SK-N-SH treated with all-trans-retinoic acid at 6 μM for 48 hours (cell line): ENCODE results near the gene TLDC2.
"Not testable (repeated sequence)": the region's sequence is repeated elsewhere in the genome, so short reads cannot be mapped to it uniquely, and the experiment has no call there.

Source experiments
- ATAC-seq: fragments of 200-7000 bp; cut with Tn5 transposase; 3 replicates; pipeline ENCODE4 v1.9.1; 2020; ENCODE audit warnings: mild to moderate bottlenecking, moderate library complexity
- ARNTL ChIP-seq: fragments of 450-650 bp; formaldehyde crosslinking; IDR thresholded peaks from 2 replicates; pipeline ENCODE4 v1.5.0; 2020; ENCODE audit warnings: low read depth, mild to moderate bottlenecking, moderate library complexity, borderline replicate concordance
- CREB5 ChIP-seq: fragments of 250-450 bp; sonication (Bioruptor Pico); IDR thresholded peaks from 2 replicates; pipeline ENCODE4 v1.5.1; 2020; ENCODE audit warnings: low read depth, mild to moderate bottlenecking, moderate library complexity
- CSDC2 ChIP-seq: fragments of 250-450 bp; sonication (Bioruptor Pico); IDR thresholded peaks from 2 replicates; pipeline ENCODE4 v1.5.0; 2020; ENCODE audit warnings: mild to moderate bottlenecking, moderate library complexity
- ESRRG ChIP-seq: fragments of 250-450 bp; sonication (Bioruptor Pico); IDR thresholded peaks from 2 replicates; pipeline ENCODE4 v1.6.1; 2021; ENCODE audit warnings: mild to moderate bottlenecking
- ISL1 ChIP-seq: fragments of 250-450 bp; sonication (Bioruptor Pico); IDR thresholded peaks from 2 replicates; pipeline ENCODE4 v2.1.2; 2022; ENCODE audit warnings: mild to moderate bottlenecking, moderate library complexity
- OSR1 ChIP-seq: fragments of 250-450 bp; sonication (Bioruptor Pico); IDR thresholded peaks from 2 replicates; pipeline ENCODE4 v1.8.0; 2022; ENCODE audit warnings: moderate library complexity, mild to moderate bottlenecking, inconsistent platforms
- PATZ1 ChIP-seq: fragments of 250-450 bp; sonication (Bioruptor Pico); IDR thresholded peaks from 2 replicates; pipeline ENCODE4 v1.8.0; 2020; ENCODE audit warnings: mild to moderate bottlenecking, moderate library complexity, borderline replicate concordance
- PPARA ChIP-seq: fragments of 250-450 bp; sonication (Bioruptor Pico); IDR thresholded peaks from 2 replicates; pipeline ENCODE4 v1.5.0; 2020; ENCODE audit warnings: mild to moderate bottlenecking, borderline replicate concordance
- RARB ChIP-seq: fragments of 250-450 bp; sonication (Bioruptor Pico); IDR thresholded peaks from 2 replicates; pipeline ENCODE4 v1.8.0; 2021; ENCODE audit warnings: mild to moderate bottlenecking, moderate library complexity
- SNAI2 ChIP-seq: fragments of 250-450 bp; sonication (Bioruptor Pico); IDR thresholded peaks from 2 replicates; pipeline ENCODE4 v1.5.0; 2020; ENCODE audit warnings: mild to moderate bottlenecking, moderate library complexity
- TSHZ2 ChIP-seq: fragments of 250-450 bp; sonication (Bioruptor Pico); IDR thresholded peaks from 2 replicates; pipeline ENCODE4 v1.5.0; 2020; ENCODE audit warnings: mild to moderate bottlenecking, moderate library complexity
- ZC3H10 ChIP-seq: fragments of 250-450 bp; sonication (Bioruptor Pico); IDR thresholded peaks from 2 replicates; pipeline ENCODE4 v1.5.1; 2021; ENCODE audit warnings: mild to moderate bottlenecking, moderate library complexity
- ZFP3 ChIP-seq: fragments of 250-450 bp; sonication (Bioruptor Pico); IDR thresholded peaks from 2 replicates; pipeline ENCODE4 v1.5.0; 2020; ENCODE audit warnings: mild to moderate bottlenecking, moderate library complexity
- ZFP30 ChIP-seq: fragments of 450-650 bp; formaldehyde crosslinking; IDR thresholded peaks from 2 replicates; pipeline ENCODE4 v1.5.0; 2022; ENCODE audit warnings: mild to moderate bottlenecking, moderate library complexity
- ZNF565 ChIP-seq: fragments of 450-650 bp; formaldehyde crosslinking; conservative IDR thresholded peaks from 2 replicates; pipeline ENCODE4 v1.5.0; 2020; ENCODE audit warnings: low read depth, mild to moderate bottlenecking, moderate library complexity
- ZNF70 ChIP-seq: fragments of 450-650 bp; formaldehyde crosslinking; IDR thresholded peaks from 2 replicates; pipeline ENCODE4 v1.5.0; 2020; ENCODE audit warnings: mild to moderate bottlenecking, moderate library complexity
- TF ChIP-seq, protein P1 (sequence below): fragments of 250-450 bp; sonication (Bioruptor Pico); IDR thresholded peaks from 2 replicates; pipeline ENCODE4 v1.8.0; 2021; ENCODE audit warnings: low read depth, mild to moderate bottlenecking, moderate library complexity, borderline replicate concordance

The TLDC2 gene

GRCh38 chr20:36871640-36872570, 4.0 kb upstream of the TLDC2 start (continued):
- TF ChIP-seq TSHZ2 = no peak
- TF ChIP-seq ZFP30 (CRISPR knock-in tag) = no peak
- TF ChIP-seq, protein P1, sequence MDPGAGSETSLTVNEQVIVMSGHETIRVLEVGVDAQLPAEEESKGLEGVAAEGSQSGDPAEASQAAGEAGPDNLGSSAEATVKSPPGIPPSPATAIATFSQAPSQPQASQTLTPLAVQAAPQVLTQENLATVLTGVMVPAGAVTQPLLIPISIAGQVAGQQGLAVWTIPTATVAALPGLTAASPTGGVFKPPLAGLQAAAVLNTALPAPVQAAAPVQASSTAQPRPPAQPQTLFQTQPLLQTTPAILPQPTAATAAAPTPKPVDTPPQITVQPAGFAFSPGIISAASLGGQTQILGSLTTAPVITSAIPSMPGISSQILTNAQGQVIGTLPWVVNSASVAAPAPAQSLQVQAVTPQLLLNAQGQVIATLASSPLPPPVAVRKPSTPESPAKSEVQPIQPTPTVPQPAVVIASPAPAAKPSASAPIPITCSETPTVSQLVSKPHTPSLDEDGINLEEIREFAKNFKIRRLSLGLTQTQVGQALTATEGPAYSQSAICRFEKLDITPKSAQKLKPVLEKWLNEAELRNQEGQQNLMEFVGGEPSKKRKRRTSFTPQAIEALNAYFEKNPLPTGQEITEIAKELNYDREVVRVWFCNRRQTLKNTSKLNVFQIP (CRISPR knock-in tag) = no peak
- TF ChIP-seq ZNF70 (CRISPR knock-in tag) = no peak
- no peak for TF ChIP-seq CSDC2 (CRISPR knock-in tag)
- no peak for TF ChIP-seq ZNF565 (CRISPR knock-in tag)
- TF ChIP-seq SNAI2 (CRISPR knock-in tag) = no peak
- no peak for TF ChIP-seq ESRRG (CRISPR knock-in tag)
- TF ChIP-seq RARB (CRISPR knock-in tag) = no peak

- no peak for TF ChIP-seq SNAI2 (CRISPR knock-in tag)
- no peak for TF ChIP-seq RARB (CRISPR knock-in tag)
- no peak for TF ChIP-seq OSR1
- no peak for TF ChIP-seq CREB5 (CRISPR knock-in tag)
- TF ChIP-seq ISL1 (CRISPR knock-in tag) = no peak
- no peak for TF ChIP-seq ESRRG (CRISPR knock-in tag)
- TF ChIP-seq ZC3H10 (CRISPR knock-in tag) = no peak
- no peak for TF ChIP-seq ZFP3
- TF ChIP-seq PPARA (CRISPR knock-in tag) = no peak
- TF ChIP-seq ZFP30 (CRISPR knock-in tag) = no peak
- no peak for TF ChIP-seq CSDC2 (CRISPR knock-in tag)
- no peak; the same call in 2 of the 3 replicates for ATAC-seq
These were observed 3.1 kb upstream of the TLDC2 start for GRCh38 chr20:36872852-36873251.

- no peak for ATAC-seq
- TF ChIP-seq PATZ1 (CRISPR knock-in tag) = no peak
These were observed 2.3 kb upstream of the TLDC2 start for GRCh38 chr20:36873498-36874189.

GRCh38 chr20:36875093-36875492, 845 bp upstream of the TLDC2 start:
- ATAC-seq = not testable (repeated sequence)

- ATAC-seq = no peak
- no peak for TF ChIP-seq TSHZ2
- TF ChIP-seq RARB (CRISPR knock-in tag) = no peak
- TF ChIP-seq ZNF70 (CRISPR knock-in tag) = no peak
- TF ChIP-seq ESRRG (CRISPR knock-in tag) = no peak
- no peak for TF ChIP-seq ARNTL (CRISPR knock-in tag)
- no peak for TF ChIP-seq CREB5 (CRISPR knock-in tag)
- no peak for TF ChIP-seq PATZ1 (CRISPR knock-in tag)
- TF ChIP-seq ZFP30 (CRISPR knock-in tag) = no peak
These were observed 515 bp downstream of the TLDC2 start for GRCh38 chr20:36876473-36876833.
